ENCODE data around the gene SPA17. TPM values are rescaled to one million over a fixed set of nuclear protein-coding genes. Genes with fewer than 3 reads are reported as not detected.

Gene SPA17
- polyA plus RNA-seq, 3 donors: 20.1 to 28.4 (median 21.8) TPM

DNA sequence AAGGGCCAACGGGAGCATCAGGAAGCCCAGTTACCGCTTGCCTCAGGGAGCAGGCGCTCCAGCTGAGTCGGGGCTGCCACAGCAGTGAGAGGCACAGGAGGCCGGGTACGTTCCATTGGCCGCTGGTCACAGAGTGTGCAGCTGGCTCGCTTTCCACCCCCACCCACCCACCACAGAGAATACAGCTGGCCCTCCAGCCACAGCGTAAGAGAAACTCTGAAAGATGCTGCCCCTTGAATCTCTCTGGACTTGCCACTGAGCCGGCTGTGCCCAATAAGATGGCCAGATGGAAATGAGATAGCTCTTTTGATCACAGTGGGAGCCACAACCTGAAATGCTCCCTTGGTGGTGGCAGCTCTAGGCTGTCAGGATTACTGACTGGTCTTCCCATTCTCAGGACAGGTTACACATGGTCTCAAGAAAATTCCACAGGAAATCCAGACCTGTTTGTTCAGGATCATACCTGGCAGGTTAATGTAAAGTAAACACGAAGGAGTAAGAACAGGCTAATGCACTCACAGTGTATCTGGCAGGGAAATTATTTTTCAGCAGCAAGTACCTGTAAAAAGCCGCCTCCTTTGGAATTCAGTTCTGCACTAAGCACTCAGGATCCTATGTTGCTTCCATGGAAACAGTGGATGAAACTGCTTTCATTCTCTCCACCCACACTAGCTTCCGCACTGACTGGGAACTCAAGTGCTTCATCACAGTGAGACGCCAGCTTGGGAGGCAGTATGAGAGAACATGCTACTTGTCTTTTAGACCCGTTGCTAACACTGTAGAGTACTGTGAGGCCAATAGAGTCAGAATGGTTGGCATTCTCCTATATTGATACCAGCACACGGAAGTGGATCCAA, 16.7 kb upstream of the SPA17 start:
- DNase-seq (ENCODE audit: extremely low read depth in 1 of 11, low read depth in 9 of 11, low spot score in 4 of 11): peak in 3 of 11 donors; percentile 17 to 24 (median 23)

DNA sequence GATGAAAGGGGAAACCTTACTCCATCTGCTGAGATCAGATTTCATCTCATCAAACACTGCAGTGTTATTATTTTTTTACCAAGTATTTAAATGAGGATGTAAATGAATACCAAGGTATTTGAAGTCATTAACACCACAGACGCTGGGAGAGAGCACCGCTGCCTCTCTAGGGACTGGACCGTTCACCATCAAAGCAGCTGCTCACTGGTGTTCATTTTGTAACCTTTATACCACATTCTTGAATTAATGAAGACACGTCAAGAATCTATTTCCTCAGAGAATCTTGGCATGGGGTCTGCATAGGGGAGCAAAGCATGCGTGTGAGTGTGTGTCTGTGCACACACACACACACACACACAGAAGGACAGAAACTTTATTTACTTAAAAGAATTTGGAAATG, 15.8 kb upstream of the SPA17 start:
- no peak for DNase-seq (ENCODE audit: extremely low read depth in 1 of 11, low read depth in 9 of 11, low spot score in 4 of 11)

DNA sequence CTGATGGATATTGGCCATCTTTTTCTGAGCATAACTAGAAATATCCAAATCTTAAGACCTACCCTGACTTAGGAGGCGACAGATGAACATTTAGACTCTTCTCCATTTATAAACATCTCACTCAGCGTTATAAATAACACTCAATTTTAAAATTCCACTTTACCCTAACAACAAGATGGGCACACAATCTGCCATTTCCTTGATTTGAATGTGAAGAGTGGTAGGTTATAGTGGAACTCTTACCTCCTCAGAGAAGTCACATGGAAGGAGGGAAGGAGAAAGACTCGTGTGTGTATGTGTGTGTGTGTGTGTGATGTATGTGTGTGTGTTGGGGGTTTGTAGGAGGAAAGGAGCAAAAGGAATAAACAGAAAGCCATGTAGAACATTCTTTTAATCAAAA, 15.2 kb upstream of the SPA17 start:
- no peak for DNase-seq (ENCODE audit: extremely low read depth in 1 of 11, low read depth in 9 of 11, low spot score in 4 of 11)

DNA sequence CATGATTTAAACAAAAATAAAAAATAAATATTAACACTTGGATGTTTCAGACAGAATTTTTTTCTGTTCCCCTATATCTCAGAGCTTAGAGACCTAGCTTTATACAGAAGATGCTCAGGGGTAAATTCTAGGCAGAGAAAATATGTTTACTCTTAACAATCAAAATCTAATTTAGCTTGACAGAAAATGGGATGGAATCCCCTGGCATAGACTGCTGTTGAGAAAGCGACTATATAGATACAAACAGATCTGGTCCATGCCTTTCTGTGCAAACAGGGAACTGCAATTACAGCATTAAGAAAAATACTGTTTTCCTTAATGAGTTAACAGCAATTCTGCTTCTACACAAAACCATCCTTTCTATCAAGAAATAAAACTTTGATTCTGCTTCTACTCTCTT, 14.7 kb upstream of the SPA17 start:
- no peak for DNase-seq (ENCODE audit: extremely low read depth in 1 of 11, low read depth in 9 of 11, low spot score in 4 of 11)

DNA sequence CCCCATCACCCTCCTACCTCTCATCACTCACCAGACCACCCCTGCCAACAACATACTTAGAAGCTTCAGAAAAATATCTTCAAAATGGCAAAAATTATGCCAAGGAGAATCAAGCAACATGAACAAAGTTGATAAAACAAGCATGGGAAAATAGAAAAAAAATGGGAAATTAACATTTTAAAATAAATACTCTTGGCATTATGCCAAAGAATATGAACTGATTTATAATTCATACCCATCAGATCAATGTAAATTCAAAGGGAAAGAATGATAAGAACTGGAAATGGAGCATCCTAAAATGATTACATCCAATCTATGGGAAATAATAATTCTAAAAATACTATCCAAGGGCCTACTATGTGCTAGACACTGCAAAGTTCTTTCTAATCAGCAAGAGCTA, 12.2 kb upstream of the SPA17 start:
- no peak for DNase-seq (ENCODE audit: extremely low read depth in 1 of 11, low read depth in 9 of 11, low spot score in 4 of 11)

DNA sequence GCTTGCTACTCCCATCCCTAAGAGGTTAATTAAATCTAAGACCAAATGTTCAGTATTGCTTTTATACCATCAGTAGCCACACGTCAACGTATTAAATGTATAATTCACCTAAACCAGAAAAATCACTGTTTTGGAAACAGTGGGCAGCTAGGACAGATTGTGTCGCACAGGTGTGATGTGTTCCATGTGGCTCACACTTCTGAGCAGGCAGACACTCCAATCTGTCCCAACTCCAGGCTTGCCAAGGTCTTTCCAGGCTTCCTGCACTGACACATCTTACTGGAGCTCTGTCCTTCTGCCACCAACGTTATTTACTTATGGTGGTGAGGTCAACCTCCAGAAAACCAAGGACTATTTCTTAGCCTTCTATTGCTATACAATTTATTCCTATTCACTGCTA, 11.6 kb upstream of the SPA17 start:
- no peak for DNase-seq (ENCODE audit: extremely low read depth in 1 of 11, low read depth in 9 of 11, low spot score in 4 of 11)

DNA sequence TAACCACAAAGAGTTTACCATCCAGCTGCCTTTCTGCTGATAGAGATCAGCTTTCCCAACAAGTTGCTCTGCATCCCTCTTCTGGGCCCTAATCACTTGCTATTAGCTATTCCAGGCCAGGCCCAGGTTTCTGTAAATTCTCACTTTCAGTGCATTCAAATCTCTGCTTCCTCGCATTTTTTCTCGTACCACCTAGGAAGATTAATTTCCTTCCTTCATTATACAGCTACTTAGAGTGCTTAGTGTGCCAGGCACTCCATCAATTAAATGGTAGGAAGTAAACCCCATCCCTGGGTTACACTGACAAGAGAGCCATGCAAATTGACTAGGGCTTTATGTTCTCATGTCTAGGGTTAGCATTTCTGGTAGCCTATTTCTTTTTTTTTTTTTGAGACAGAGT, 9.8 kb upstream of the SPA17 start:
- DNase-seq (ENCODE audit: extremely low read depth in 1 of 11, low read depth in 9 of 11, low spot score in 4 of 11): no peak

DNA sequence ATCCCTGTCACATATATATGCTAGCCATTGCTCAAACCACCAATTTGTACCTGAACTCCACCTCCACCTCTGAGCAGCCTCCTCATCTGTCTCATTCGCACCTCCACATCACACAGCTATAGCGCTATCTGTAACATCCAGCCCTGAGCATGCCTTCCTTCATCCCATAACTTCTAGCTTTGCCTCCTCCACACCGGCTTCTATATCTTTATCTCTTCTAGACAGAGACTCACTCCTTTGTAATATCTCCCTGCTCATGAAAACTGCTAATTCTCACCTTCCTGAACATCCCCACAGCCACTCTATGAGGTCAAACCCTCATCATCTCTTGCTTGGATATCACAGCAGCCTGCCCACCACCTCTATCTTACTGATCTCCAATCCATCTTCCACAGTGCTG, 6.1 kb upstream of the SPA17 start:
- no peak for DNase-seq (ENCODE audit: extremely low read depth in 1 of 11, low read depth in 9 of 11, low spot score in 4 of 11)

DNA sequence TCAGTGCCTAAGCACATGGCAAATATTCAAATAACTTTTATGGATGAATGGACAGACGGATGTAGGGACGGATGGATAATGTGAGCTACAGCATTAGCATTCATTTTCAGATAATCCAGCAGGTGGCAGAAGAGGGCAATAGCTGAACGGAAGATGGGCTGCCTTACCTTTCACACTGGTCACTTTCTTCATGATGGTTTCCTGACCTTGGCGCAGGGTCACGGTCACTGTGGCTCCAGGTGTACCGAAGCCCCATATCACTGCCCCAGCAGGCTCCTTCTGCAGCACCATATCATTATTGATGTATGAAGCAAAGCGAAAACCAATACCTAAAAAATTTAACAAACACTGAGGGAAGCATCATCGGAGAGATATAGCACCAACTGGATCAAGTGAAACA, 4.5 kb upstream of the SPA17 start:
- DNase-seq (ENCODE audit: extremely low read depth in 1 of 11, low read depth in 9 of 11, low spot score in 4 of 11): peak in 3 of 11 donors; percentile 11 to 36 (median 32)

DNA sequence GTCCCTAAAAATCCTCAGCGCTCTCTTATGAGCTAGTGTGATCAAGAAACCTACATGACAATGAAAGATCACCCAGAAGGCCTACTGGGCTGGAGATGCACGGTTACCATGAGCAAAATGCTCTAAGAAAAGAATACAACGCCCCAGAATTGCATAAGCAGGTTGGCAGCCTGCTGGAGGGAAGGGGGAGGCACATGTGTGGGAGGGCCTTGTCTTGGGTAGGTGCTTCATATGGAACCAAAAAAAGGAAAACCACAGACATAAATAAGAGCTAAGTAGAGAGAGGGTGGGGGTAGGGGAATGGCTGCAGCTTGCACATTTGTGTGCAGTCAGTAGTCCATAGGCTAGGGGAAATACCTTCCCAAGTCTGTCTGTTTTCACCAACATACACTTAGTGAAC, 3.0 kb upstream of the SPA17 start:
- DNase-seq (ENCODE audit: extremely low read depth in 1 of 11, low read depth in 9 of 11, low spot score in 4 of 11): no peak

DNA sequence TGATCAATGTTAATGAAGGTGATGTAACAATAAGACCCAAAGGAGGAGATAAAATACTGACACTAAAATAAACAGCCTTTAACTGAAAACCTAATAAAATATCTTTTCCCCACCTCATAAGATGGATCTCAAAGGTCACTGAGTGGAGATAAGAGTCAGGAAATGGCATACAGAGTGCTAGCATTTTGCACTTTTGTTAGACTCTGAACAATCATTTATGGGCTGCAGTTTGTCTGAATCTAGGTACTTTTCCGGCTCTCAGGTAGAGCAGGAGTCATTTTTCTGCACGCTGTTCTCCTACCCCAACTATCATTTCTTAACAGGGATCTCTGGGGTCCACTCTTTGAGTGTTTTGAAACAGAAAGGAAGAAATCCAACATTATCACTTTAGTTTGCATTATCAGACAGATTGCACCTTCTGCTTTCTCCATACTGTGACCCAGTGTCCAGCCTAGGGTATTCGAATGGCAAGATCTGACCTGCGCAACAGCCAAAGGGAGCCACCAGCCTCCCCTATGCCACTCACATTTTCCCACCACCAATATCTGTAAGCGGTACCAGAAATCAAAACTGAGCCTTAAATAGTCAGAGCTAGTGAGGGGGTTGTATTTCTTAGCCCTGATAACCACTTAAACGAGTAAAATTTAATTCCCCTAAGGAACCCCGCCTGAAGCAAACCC, 1.0 kb upstream of the SPA17 start:
- DNase-seq (ENCODE audit: extremely low read depth in 1 of 11, low read depth in 9 of 11, low spot score in 4 of 11): no peak

DNA sequence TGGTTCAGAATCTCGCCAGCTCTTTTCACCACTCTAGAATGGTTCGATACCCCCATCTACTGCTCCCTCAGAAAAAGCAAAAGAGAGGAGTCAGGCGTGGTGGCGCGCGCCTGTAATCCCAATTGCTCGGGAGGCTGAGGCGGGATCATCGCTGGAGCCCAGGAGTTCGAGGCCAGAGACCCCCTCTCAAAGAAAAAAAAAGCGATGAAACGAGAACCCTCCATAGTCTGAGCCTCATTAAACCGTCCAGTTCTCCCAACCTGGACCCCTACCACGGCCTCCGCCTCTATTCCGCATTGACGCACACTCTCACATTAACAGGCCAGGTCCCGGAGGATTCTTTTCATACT, 439 bp downstream of the SPA17 start:
- no peak for DNase-seq (ENCODE audit: extremely low read depth in 1 of 11, low read depth in 9 of 11, low spot score in 4 of 11)

DNA sequence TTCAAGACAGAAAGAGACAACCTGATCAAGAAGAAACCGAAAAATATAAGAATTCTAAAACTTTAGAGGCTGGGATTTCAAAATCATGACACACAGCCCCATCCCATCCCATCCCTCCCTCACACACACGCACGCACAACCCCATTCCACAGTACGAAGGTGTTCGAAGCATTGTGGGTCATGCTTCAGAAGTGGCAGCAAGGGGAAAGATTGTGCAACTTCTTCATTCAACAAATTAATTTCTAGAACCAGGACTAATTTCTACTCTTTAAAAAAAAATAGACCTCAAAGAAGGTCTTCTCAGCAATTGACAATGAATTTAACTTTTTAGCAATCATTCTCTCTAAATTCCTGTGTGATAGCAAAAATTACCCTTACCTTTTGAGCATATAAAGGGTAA, 867 bp downstream of the SPA17 start:
- no peak for DNase-seq (ENCODE audit: extremely low read depth in 1 of 11, low read depth in 9 of 11, low spot score in 4 of 11)

DNA sequence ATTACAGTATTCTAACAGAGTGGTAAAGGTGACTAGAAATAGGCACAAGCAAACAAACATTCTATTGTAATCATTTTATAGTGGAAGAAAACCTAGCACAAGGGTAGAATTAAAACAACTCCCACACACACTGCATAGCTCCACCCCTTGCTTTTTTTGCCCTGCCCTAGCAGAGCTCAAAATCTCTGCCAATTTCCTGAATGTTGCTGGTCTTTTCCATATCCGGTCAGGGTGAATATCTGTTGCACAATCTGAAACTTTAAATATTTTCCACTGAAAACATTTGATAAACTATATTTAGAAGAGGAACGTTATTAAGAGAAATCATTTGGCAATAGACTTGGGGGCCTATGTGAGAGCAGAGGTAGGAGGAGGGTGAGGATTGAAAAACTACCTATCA, 2.7 kb downstream of the SPA17 start:
- DNase-seq (ENCODE audit: extremely low read depth in 1 of 11, low read depth in 9 of 11, low spot score in 4 of 11): no peak

DNA sequence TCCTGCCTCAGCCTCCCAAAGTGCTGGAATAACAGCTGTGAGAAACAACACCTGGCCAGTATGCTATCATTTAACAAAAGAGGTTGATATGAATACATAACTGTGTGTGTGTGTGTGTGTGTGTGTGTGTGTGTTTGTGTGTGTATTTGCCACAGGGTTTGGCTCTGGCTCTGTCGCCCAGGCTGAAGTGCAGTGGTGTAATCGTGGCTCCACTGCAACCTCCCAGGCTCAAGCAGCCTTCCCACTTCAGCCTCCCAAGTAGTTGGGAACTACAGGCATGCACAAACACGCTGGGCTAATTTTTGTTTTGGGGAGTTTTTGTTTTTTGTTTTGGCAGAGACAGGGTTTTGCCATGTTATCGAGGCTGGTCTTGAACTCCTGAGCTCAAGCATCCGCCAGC, 4.7 kb downstream of the SPA17 start:
- DNase-seq (ENCODE audit: extremely low read depth in 1 of 11, low read depth in 9 of 11, low spot score in 4 of 11): no peak

DNA sequence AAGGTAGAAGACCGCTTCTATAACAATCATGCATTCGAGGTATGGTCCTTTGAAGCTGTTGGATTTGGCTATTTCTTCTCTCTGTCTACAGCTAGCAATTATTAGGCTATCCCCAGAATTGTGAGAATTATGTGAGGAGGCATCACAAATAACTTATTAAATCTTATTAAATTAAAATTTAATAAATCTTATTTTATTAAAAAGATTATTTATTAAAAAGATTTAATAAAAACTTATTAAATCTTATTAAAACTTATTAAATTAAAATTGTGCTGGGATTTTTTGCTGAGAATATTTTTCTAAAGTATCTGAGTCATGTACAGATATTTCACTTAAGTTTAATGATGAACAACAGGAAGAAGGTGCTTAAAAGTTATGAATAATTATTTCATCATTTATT, 7.7 kb downstream of the SPA17 start:
- DNase-seq (ENCODE audit: extremely low read depth in 1 of 11, low read depth in 9 of 11, low spot score in 4 of 11): no peak

DNA sequence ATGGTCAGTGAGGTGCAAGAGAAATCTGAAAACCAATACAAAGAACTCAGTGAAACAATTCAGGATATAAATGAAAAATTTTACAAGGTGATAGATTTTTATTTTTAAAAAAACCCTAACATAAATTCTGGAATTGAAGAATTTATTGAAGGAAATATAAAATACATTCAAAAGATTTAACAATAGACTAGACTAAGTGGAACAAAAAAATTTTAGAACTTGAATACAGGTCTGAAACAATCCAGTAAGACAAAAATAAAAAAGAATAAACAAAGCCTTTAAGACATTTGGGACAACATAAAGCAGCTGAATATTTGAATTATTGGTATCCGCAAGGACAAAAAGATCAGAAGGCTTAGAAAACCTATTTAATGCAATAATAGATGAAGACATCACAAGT, 8.7 kb downstream of the SPA17 start:
- no peak for DNase-seq (ENCODE audit: extremely low read depth in 1 of 11, low read depth in 9 of 11, low spot score in 4 of 11)

DNA sequence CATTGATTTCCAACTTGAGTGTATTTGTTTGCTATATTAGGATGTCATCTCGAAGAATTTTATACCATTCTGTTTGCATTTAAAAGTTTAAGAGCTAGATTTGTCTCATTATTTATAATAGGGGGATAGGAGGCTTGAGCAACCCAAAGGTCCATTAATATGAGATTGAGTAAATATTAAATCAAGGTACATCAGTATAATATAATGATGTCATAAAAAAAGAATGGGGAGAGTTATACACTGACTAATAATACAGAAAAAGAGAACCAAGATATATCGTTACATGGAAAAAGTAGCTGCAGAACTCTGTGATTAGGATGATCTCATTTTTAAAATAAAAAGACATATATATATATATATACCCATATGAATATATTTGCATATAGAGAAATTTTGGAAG, 19.4 kb downstream of the SPA17 start:
- no peak for DNase-seq (ENCODE audit: extremely low read depth in 1 of 11, low read depth in 9 of 11, low spot score in 4 of 11)

DNA sequence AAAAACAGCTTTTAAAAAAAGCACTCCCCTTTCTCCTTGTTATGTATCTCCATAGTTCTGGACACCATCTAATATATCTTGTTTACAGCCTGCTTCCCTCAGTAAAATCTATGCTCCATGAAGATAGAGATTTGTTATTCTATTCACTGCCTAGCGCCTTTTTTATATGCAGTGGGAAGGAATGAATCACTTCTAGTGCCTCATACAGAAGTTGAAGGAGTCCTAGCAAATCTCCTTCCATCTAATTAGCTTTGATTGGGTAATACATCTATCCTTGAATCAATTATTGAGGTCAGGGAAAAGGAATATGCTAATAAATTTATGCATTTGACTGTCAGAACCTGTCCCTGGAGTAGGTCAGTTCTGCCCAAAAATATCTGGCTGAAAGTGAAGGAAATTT, 25.8 kb downstream of the SPA17 start:
- DNase-seq (ENCODE audit: extremely low read depth in 1 of 11, low read depth in 9 of 11, low spot score in 4 of 11): no peak

DNA sequence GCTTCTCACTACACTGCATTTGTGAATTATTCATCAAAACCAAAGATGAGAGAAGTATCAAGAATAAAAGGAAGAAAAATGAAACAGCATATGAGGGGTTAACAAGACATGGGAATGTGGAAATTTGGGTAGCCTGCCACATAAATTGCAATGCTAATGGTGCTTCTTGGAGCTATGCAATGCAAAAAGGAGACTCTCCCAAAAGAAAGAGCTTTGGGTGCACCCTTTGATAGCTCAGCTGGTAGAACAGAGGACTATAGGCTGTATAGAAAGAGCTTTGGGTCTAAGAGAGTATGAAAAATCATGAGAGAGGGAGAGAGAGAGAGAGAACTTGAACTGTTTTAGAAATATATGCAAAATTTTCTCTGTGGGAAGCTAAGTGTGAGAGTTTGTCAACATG, 26.3 kb downstream of the SPA17 start:
- DNase-seq (ENCODE audit: extremely low read depth in 1 of 11, low read depth in 9 of 11, low spot score in 4 of 11): no peak

DNA sequence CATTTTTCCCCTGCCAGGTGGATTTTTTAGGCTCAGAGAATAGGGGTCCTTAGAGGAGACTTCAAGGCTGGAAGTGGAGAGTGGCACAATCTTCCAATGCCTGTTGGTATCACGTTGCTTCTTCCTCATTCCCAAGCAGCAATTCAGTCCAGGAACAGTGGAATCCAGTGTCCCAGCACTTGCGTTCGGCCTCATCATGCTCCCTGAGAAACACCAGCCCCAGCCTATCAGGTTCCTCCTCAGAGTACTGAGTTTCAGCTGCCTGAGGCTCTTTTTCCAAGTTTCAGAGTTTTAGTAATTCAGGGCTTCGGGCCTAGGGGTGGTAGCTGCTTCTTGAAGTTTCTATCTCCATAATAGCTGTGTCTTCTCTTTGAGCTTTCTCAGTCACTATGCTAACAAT, 34.1 kb downstream of the SPA17 start:
- DNase-seq (ENCODE audit: extremely low read depth in 1 of 11, low read depth in 9 of 11, low spot score in 4 of 11): no peak
